Islet of Langerhans (tissue), 1 donor: ENCODE data around the gene ADGRG1.
"Not testable (repeated sequence)": the region's sequence is repeated elsewhere in the genome, so short reads cannot be mapped to it uniquely, and the experiment has no call there.

Experiments used
- FAIRE-seq: peaks from one replicate; lab custom pipeline; 2011; peaks lifted over from hg19 to GRCh38; lab: Jason Lieb, UNC

The ADGRG1 gene

DNA sequence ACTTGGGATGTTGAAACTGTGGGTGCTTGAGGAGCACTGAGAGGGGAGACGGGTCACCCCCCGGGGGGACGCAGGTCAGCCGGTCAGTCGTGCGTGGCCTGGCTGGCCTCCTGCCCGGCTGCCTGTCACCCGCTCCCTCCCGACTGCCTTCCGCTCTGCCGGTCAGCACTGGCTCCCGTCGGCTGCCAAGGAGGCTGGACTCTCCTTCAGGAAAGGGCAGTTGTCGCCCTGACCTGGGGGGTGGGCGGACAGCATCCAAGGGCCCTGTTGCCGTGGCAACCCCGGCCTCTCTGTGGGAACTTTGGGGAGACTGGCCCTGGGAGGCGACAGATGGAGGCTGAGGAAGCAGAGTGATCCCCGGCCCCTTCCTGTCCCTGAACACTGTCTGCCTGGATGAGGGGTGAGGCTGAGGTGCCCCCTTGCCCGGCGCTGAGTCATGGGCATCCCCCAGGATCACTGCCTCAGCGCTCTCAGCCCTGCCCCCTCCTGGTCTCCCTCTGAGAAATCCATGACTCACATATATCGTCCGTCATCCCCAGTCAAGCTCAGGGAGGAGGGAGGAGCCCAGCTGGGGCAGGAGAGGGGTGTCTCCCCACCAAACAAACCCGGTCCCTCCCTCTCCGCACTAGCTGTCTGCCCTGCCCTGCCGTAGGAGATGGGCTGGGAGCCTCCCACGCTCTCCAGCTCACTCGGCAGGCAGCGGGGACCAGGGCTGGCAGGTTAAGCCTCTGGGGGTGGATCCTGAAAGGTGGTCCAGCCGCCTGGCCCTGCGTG is at the start of gene ADGRG1:
Gene ADGRG1 (plus strand): TSS at position 623 of the 774 bp plus-strand sequence. CDS start 21,658 bp downstream, outside the sequence.
- FAIRE-seq = peak; percentile 47

DNA sequence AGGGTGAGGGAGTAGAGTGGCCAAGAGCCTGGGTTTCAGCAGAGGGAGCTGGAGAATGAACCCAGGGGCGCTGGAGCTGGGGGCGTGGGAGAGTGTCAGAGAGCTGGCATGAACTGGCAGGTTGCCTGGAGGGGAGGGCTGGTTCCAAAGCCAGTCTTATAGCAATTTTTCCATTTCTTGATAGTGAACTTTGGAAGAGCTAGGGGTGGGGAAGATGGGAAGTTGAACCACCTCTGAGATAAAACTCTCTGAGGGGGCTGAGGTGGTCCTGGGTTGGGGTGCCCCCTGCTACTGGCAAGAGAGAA is 49.1 kb upstream of the ADGRG1 start:
- no peak for FAIRE-seq

GRCh38 chr16:57585051-57585687 is 43.3 kb upstream of the ADGRG1 start:
- FAIRE-seq = no peak

GRCh38 chr16:57588831-57589230 is 39.6 kb upstream of the ADGRG1 start:
- FAIRE-seq = no peak

GRCh38 chr16:57589374-57589773 is 39.1 kb upstream of the ADGRG1 start:
- FAIRE-seq = no peak

- FAIRE-seq = no peak
Observed at GRCh38 chr16:57590654-57591085, 37.8 kb upstream of the ADGRG1 start.

DNA sequence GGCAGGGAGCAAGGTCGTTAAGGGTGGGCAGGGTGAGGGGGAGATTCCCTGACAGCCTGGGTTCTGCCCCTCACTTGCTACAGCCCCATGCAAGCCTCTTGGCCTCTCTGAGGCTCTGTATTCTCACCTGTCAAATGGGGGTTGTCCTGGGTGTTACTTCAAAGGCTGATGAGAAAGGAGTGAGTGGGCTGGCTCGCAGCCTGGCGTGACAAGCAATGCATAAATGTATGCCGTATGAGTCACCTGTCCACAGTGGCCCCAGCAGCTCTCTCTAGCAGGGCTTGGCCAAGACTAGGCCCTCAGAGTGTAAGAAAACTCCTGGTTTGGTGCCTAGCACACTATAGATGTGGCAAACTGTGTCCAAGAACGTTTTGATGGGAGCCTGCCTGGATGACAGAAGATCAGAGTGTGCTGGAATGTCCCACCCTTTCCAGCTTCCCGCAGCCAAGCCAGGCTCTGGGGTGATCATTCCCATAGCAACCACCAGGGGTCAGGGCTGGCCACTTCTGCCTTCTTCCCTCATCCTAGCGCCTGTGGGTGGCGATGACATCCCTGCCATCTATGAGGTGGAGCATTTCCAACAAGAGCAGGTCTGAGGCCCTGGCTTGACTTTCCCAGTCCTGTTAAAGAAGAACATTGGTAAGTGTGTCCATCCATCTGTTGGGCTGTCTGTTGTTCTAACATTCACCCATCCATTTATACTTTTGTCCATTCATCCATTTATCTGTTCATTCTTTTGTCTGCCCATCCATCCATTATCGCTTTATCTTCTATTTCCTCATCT is 37.2 kb upstream of the ADGRG1 start:
- FAIRE-seq = no peak

DNA sequence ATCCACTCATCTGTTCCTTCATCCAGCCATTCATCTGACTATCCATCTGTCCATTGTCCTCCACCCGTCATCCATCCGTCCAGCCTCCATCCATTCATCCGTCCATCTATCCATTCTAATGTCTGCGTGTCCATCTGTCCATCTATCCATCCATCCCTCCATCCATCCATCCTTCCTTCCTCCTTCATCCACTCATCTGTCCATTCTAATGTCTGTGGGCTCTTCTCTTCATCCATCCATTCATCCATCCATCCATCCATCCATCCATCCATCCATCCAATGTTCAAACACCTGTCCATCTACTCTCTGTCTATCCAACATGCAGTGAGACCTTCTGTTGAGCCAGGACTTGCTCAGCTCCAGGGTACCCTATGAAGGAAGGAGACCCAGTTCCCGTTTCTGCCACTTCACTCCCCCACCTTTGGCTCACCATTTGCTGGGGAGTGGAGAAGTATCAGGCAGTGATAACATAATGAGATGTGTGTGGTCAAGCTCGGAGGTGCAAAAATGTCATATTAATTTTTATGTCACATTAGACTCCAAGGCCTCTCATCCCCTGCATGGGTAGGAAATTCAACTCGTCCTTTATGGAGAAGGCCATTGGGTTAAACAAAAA is 36.5 kb upstream of the ADGRG1 start:
- no peak for FAIRE-seq

GRCh38 chr16:57592591-57593003 is 35.8 kb upstream of the ADGRG1 start:
- no peak for FAIRE-seq

GRCh38 chr16:57593021-57593420 is 35.4 kb upstream of the ADGRG1 start:
- no peak for FAIRE-seq

GRCh38 chr16:57593990-57594389 is 34.4 kb upstream of the ADGRG1 start:
- no peak for FAIRE-seq

- no peak for FAIRE-seq
Observed at GRCh38 chr16:57594531-57595031, 33.8 kb upstream of the ADGRG1 start.

DNA sequence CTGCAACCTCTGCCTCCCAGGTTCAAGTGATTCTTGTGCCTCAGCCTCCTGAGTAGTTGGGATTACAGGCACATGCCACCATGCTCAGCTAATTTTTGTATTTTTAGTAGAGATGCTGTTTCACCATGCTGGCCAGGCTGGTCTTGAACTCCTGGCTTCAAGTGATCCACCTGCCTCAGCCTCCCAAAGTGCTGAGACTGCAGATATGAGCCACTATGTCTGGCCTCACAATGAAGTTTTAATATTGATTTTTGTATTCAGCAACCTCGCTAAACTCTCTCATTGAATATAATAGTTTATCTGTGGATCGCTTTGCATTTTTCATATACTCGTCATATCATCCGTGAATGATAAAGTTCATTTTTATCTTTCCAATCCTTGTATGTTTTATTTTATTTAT is 32.2 kb upstream of the ADGRG1 start:
- FAIRE-seq = not testable (repeated sequence)

- FAIRE-seq = no peak
Observed at GRCh38 chr16:57598437-57598836, 30.0 kb upstream of the ADGRG1 start.

DNA sequence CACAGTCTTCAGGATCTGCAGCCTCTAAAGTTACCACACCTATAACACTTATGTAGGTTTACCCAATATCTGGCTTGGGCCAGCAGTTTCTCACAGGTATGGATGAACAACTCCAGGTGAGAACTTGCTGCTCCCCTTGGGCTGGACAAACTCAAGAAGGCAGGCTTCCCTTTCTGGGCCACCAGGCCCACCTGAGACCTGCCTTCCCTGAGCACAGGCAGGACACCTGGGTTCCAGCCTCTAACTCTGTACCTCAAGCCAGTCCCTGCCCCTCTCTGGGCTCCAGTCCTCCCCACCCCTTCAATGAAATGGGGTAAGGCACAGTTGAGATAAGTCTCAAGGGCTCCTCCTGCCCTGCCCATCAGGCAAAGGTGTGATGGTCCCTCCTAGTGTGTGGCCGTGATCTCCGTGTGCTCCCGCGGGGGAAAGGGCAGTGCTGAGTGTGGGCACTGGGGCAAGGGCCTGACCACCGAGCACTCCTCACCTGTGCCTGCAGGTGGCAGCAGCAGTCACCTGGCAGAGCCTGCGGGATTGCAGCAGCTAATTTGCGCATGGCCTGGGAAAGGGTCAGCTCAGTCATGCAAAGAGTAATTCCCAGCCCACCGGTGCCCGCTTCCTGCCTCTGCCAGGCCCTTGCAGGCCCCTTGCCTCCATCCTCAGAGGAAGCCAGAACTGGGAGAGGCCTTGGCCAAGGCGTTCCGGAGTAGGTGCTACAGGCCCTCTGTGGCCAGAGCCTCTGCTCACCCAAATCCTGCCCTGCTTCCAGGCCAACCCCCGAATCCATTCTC is 28.2 kb upstream of the ADGRG1 start:
- no peak for FAIRE-seq

GRCh38 chr16:57600952-57601580 is 27.4 kb upstream of the ADGRG1 start:
- no peak for FAIRE-seq

DNA sequence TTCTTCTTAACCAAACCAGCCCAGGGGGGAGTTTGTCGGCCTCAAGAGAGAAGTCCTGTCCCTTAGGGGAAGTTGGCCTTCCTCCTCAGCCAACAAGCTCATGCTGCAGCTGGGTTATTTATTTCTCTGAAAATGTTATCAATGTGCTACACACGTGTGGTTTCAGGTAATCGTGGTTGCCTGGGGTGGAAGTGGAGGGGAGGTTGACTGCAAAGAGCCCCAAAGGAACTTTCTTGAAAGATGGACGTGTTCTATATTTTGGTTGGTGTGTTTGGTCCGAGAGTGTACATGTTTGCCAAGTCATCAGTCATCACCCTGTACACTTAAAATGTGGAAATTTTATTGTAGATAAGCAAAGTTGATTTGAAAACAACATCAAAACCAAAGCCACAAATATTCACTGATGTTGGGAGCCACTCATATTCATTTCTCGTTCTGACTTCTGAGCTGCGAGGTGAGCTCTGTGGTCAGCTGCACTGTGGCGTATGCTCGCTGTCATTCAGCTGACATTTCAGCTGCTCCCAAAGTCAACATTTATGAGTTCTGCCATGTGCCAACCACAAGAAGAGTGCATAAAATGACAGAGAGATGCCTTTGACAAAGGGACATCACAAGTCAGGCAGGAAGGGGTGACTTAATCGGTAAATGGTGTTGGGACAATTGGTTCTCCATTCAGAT is 26.5 kb upstream of the ADGRG1 start:
- peak; percentile 69 for FAIRE-seq

- FAIRE-seq = no peak
Observed at GRCh38 chr16:57603115-57604024, 25.1 kb upstream of the ADGRG1 start.

DNA sequence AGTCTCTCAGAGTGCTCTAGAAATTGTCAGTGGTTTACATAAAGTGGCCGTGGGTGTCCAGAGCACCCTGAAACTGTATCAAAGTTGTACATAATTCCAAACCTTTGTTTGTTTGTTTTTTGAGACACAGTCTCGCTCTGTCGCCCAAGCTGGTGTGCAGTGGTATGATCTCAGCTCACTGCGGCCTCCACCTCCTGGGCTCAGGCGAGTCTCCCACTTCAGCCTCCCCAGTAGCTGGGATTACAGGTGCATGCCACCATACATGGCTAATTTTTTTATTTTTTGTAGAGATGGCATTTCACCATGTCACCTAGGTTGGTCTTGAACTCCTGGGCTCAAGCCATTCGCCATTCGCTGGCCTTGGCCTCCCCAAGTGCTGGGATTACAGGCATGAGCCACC is 24.3 kb upstream of the ADGRG1 start:
- FAIRE-seq = no peak
